Fibroblast of lung (primary cell): ENCODE data around the gene SORT1. TPM values are rescaled to one million over a fixed set of nuclear protein-coding genes. Genes with fewer than 3 reads are reported as not detected.

Experiments
- DNase-seq, 2 donors: peaks; one replicate each; pipeline versions ENCODE4 v3.0.0 to v3.0.0-alpha.2; 2010; ENCODE audit warnings: low read depth in 2 of 2
- H2AFZ ChIP-seq: 2 replicates; pipeline ENCODE4 v1.5.1; 2012; ENCODE audit warnings: low read length, control low read depth, inconsistent platforms
- H3K27ac ChIP-seq: 2 replicates; pipeline ENCODE4 v1.5.1; 2011; ENCODE audit warnings: low read length, control low read depth; ENCODE audit not compliant: insufficient read depth
- H3K27me3 ChIP-seq: 2 replicates; pipeline ENCODE4 v1.5.1; 2011; ENCODE audit warnings: mild to moderate bottlenecking, low read length; ENCODE audit not compliant: control insufficient read depth, insufficient read depth
- H3K36me3 ChIP-seq: 2 replicates; pipeline ENCODE4 v1.5.1; 2011; ENCODE audit warnings: low read length; ENCODE audit not compliant: control insufficient read depth, insufficient read depth
- H3K4me1 ChIP-seq: 2 replicates; pipeline ENCODE4 v1.5.1; 2011; ENCODE audit warnings: low read length; ENCODE audit not compliant: control insufficient read depth, insufficient read depth; ENCODE audit errors: extremely low read depth
- H3K4me2 ChIP-seq: 2 replicates; pipeline ENCODE4 v1.5.1; 2011; ENCODE audit warnings: low read length, control low read depth; ENCODE audit not compliant: insufficient read depth; ENCODE audit errors: extremely low read depth
- H3K4me3 ChIP-seq, 4 experiments: fragments of 200-600 bp in 1 of 4; sonication (generic) in 1 of 4; replicated peaks in 1 of 4; 2 replicates each; pipeline ENCODE4 v1.5.1; 2011 to 2016; ENCODE audit warnings: low read length in 4 of 4, low read depth in 3 of 4, mild to moderate bottlenecking in 3 of 4, control low read depth in 2 of 4, inconsistent platforms in 1 of 4, mixed read lengths in 1 of 4; ENCODE audit not compliant: insufficient read depth in 1 of 4; ENCODE audit errors: control extremely low read depth in 1 of 4
- H3K79me2 ChIP-seq: 2 replicates; pipeline ENCODE4 v1.5.1; 2012; ENCODE audit warnings: mild to moderate bottlenecking, low read length, inconsistent platforms; ENCODE audit not compliant: control insufficient read depth, insufficient read depth
- H3K9ac ChIP-seq: 2 replicates; pipeline ENCODE4 v1.5.1; 2011; ENCODE audit warnings: mild to moderate bottlenecking, low read length, control low read depth; ENCODE audit not compliant: insufficient read depth
- H3K9me3 ChIP-seq: 2 replicates; pipeline ENCODE4 v1.5.1; 2012; ENCODE audit warnings: low read depth, low read length; ENCODE audit not compliant: control insufficient read depth, insufficient read depth
- H4K20me1 ChIP-seq: 2 replicates; pipeline ENCODE4 v1.5.1; 2011; ENCODE audit warnings: low read length; ENCODE audit not compliant: control insufficient read depth, insufficient read depth; ENCODE audit errors: extremely low read depth
- EZH2 ChIP-seq: IDR thresholded peaks from 2 replicates; pipeline ENCODE4 v1.5.1; 2012; ENCODE audit warnings: low read length, control low read depth, mild to moderate bottlenecking; ENCODE audit errors: missing control alignments
- polyA plus RNA-seq, 2 donors: library from polyadenylated mRNA; depleted of rRNA in 1 of 2; stranded (reverse) in 1 of 2; unstranded in 1 of 2; fragments of >200 nt; gene quantifications; 2 replicates each; pipeline ENCODE4 v1.2.1, GENCODE V29; 2011 to 2012; ENCODE audit warnings: missing spikeins in 1 of 2
- total RNA-seq: library from RNA; depleted of rRNA; stranded (reverse); fragments of >200 nt; gene quantifications from 2 replicates; pipeline ENCODE4 v1.2.1, GENCODE V29; 2014
- TF ChIP-seq, protein P1 (sequence below), 2 donors: IDR thresholded peaks in 1 of 2; conservative IDR thresholded peaks in 1 of 2; 1 replicate in 1 of 2; 2 replicates in 1 of 2; pipeline ENCODE4 v1.5.1; 2011 to 2012; ENCODE audit warnings: low read length in 2 of 2, control low read depth in 1 of 2, inconsistent platforms in 1 of 2, low read depth in 1 of 2, mild to moderate bottlenecking in 1 of 2

The SORT1 gene
- total and polyA plus RNA-seq, 2 donors (not counting 1 experiment from before 2014, with no cell fraction given), result 27.5 to 37.5 TPM

DNA sequence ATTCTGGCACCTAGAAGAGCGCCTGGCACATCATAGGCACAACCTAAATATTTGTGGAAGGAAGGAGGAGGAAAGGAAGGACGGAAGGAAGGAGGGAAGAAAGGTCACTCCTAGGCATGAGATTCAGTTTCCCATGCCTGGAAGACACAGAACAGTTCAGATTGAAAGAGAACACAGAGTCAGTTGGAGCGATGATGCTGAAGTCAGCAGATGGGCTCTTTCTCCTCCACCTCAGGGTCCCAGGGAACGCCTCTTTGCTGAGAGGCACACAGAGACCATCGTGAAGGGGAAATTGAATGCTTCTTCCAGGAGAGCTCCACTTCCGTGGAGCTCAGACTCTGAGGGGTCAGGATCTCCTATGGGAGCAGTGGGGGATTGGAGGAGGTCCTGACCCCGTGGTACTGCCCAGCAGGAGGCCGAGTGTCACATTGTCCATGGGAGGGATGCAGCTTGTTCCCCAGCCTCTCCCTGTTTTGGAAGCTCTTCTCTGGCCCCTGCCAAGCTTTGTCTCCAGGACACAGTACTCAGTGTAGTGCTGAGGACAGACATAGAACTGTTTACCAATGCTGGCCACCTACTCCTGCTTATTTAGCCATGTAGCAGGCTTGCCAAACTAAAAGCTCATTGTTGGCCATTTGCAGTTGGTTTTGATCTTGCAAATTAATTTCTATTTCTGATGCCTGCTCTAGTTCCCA, 93.3 kb downstream of the SORT1 start:
- Histone ChIP-seq H3K9me3 (no peaks in the 10 kb centered on the region), H3K36me3 (no peaks in the 10 kb centered on the region), H4K20me1 (no peaks in the 10 kb centered on the region), H2AFZ (no peak overlapping the region), H3K27ac (no peak overlapping the region), H3K4me1 (peaks cover 13% of the 10 kb centered on the region), H3K4me3 (no peak overlapping the region), H3K9ac (no peak overlapping the region), H3K79me2 (no peaks in the 10 kb centered on the region), H3K4me2 (no peak overlapping the region), H3K27me3 (no peaks in the 10 kb centered on the region)
- no peak for TF ChIP-seq EZH2
- TF ChIP-seq, protein P1, sequence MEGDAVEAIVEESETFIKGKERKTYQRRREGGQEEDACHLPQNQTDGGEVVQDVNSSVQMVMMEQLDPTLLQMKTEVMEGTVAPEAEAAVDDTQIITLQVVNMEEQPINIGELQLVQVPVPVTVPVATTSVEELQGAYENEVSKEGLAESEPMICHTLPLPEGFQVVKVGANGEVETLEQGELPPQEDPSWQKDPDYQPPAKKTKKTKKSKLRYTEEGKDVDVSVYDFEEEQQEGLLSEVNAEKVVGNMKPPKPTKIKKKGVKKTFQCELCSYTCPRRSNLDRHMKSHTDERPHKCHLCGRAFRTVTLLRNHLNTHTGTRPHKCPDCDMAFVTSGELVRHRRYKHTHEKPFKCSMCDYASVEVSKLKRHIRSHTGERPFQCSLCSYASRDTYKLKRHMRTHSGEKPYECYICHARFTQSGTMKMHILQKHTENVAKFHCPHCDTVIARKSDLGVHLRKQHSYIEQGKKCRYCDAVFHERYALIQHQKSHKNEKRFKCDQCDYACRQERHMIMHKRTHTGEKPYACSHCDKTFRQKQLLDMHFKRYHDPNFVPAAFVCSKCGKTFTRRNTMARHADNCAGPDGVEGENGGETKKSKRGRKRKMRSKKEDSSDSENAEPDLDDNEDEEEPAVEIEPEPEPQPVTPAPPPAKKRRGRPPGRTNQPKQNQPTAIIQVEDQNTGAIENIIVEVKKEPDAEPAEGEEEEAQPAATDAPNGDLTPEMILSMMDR (conservative IDR thresholded peaks at IDR 0.05 in 1 of 2, IDR thresholded peaks at IDR 0.05 in 1 of 2; ENCODE audit: low read depth in 1 of 2, low read length in 2 of 2), result no peak
- DNase-seq, result no peak

GRCh38 chr1:109301874-109302273, 95.8 kb downstream of the SORT1 start:
- no peak overlapping the region for H3K4me2 ChIP-seq
- DNase-seq, result no peak
- TF ChIP-seq, protein P1 (conservative IDR thresholded peaks at IDR 0.05 in 1 of 2, IDR thresholded peaks at IDR 0.05 in 1 of 2; ENCODE audit: low read depth in 1 of 2, low read length in 2 of 2), result no peak
- TF ChIP-seq EZH2, result no peak
- peaks cover 22% of the 10 kb centered on the region for H3K4me1 ChIP-seq
- H3K27me3 ChIP-seq, result no peaks in the 10 kb centered on the region
- no peaks in the 10 kb centered on the region for H4K20me1 ChIP-seq
- H3K36me3 ChIP-seq, result no peaks in the 10 kb centered on the region
- H3K79me2 ChIP-seq, result no peaks in the 10 kb centered on the region
- H3K9me3 ChIP-seq, result no peaks in the 10 kb centered on the region
- H3K9ac ChIP-seq, result no peak overlapping the region
- H3K4me3 ChIP-seq, result no peak overlapping the region
- H2AFZ ChIP-seq, result no peak overlapping the region
- H3K27ac ChIP-seq, result no peak overlapping the region

DNA sequence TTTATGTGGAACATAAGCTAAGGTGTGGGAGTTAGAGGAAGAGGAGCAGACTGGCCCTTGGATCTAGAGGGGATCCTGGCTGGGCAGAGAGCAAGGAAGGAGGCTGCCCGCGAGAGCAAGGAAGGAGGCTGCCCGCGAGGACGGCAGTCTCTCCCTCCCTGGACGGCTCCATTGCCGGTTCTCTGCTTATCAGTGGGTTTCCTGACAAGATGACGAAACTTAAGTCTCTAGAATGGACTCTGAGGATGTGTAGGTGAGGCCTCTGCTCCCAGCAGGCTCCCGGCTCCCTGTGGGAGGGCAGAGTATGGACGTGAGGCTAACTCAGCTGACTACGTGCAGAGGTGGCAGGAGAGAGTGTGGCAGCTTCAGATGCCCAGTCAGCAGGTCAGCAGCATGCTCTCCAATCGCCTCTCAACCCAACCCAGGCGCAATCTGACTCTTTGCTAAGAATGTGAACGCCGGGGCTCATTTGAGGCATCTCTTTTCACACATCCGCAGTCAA, 97.0 kb downstream of the SORT1 start:
- DNase-seq, result no peak
- H3K4me2 ChIP-seq, result no peak overlapping the region
- no peaks in the 10 kb centered on the region for H3K36me3 ChIP-seq
- H3K27me3 ChIP-seq, result no peaks in the 10 kb centered on the region
- no peak overlapping the region for H2AFZ ChIP-seq
- no peak overlapping the region for H3K27ac ChIP-seq
- H4K20me1 ChIP-seq, result no peaks in the 10 kb centered on the region
- no peaks in the 10 kb centered on the region for H3K79me2 ChIP-seq
- H3K9ac ChIP-seq, result no peak overlapping the region
- no peaks in the 10 kb centered on the region for H3K9me3 ChIP-seq
- TF ChIP-seq, protein P1 (conservative IDR thresholded peaks at IDR 0.05 in 1 of 2, IDR thresholded peaks at IDR 0.05 in 1 of 2; ENCODE audit: low read depth in 1 of 2, low read length in 2 of 2), result no peak
- no peak for TF ChIP-seq EZH2
- H3K4me1 ChIP-seq, result peaks cover 22% of the 10 kb centered on the region
- no peak overlapping the region for H3K4me3 ChIP-seq
